ENCODE data around the gene SGCE.
A peak's percentile ranks its signal among the peaks of the same experiment; 100 is the strongest.

The SGCE gene

DNA sequence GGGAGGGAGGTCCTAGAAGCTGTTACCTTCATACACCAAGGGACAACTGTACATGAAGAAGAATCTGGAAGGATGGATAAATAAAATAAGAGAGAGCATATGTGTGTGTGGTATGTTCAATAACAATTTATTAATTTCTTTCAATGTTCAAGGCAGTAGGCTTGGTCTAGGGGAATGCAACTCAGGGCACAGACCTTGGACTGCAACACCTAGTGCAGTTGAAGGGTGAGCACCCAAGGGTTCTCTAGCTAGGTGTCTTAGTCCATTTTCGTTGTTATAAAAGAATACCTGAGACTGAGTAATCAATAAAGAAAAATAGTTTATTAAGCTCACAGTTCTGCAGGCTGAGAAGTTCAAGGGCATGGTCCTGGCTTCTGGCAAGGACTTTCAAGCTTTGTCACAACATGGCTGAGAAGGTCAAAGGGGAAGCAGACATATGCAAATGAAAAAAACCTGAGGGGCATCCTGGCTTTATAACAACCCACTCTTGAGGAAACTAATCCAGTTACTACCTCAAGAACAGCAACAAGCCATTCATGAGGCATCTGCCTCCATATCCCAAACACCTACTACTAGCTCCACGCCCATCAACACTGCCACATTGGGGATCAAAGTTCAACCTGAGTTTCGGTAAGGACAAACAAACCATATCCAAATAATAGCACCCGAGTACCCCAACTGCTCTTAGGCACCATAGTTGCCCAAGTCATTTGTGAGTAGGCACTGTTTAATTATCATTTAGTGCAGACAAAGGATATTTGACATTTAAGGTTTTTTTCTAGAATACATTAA, 15.7 kb upstream of the SGCE start:
- H3K27me3 ChIP-seq (ENCODE audit: insufficient read depth, low read length, poor library complexity, severe bottlenecking) = no peaks in the 10 kb centered on the region
- H2AFZ ChIP-seq (ENCODE audit: low read length) = no peak overlapping the region
- no peak overlapping the region for H3K4me3 ChIP-seq (ENCODE audit: low read length, poor library complexity, severe bottlenecking)
- no peaks in the 10 kb centered on the region for H3K36me3 ChIP-seq (ENCODE audit: insufficient read depth, low read length)
- no peak overlapping the region for H3K4me2 ChIP-seq (ENCODE audit: low read depth, low read length, poor library complexity, severe bottlenecking)
- H3K9ac ChIP-seq (ENCODE audit: low read depth, low read length, poor library complexity, severe bottlenecking) = no peak overlapping the region
- H3K79me2 ChIP-seq (ENCODE audit: insufficient read depth, low read length) = no peaks in the 10 kb centered on the region
- no peaks in the 10 kb centered on the region for H3K9me3 ChIP-seq (ENCODE audit: insufficient read depth, low read depth, low read length)
- no peaks in the 10 kb centered on the region for H3K9me2 ChIP-seq (replicated peaks; ENCODE audit: low read depth, low read length)
- no peaks in the 10 kb centered on the region for H4K20me1 ChIP-seq (ENCODE audit: insufficient read depth, low read length, poor library complexity, severe bottlenecking)
- no peaks in the 10 kb centered on the region for H3F3A ChIP-seq (ENCODE audit: low read depth)
- TF ChIP-seq, protein P1, sequence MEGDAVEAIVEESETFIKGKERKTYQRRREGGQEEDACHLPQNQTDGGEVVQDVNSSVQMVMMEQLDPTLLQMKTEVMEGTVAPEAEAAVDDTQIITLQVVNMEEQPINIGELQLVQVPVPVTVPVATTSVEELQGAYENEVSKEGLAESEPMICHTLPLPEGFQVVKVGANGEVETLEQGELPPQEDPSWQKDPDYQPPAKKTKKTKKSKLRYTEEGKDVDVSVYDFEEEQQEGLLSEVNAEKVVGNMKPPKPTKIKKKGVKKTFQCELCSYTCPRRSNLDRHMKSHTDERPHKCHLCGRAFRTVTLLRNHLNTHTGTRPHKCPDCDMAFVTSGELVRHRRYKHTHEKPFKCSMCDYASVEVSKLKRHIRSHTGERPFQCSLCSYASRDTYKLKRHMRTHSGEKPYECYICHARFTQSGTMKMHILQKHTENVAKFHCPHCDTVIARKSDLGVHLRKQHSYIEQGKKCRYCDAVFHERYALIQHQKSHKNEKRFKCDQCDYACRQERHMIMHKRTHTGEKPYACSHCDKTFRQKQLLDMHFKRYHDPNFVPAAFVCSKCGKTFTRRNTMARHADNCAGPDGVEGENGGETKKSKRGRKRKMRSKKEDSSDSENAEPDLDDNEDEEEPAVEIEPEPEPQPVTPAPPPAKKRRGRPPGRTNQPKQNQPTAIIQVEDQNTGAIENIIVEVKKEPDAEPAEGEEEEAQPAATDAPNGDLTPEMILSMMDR (conservative IDR thresholded peaks at IDR 0.05; ENCODE audit: low read length) = no peak
- TF ChIP-seq EZH2phosphoT487 (IDR thresholded peaks at IDR 0.05; ENCODE audit: borderline replicate concordance) = no peak
- H3K4me1 ChIP-seq (ENCODE audit: insufficient read depth, low read length, poor library complexity, severe bottlenecking) = peaks cover 6% of the 10 kb centered on the region

DNA sequence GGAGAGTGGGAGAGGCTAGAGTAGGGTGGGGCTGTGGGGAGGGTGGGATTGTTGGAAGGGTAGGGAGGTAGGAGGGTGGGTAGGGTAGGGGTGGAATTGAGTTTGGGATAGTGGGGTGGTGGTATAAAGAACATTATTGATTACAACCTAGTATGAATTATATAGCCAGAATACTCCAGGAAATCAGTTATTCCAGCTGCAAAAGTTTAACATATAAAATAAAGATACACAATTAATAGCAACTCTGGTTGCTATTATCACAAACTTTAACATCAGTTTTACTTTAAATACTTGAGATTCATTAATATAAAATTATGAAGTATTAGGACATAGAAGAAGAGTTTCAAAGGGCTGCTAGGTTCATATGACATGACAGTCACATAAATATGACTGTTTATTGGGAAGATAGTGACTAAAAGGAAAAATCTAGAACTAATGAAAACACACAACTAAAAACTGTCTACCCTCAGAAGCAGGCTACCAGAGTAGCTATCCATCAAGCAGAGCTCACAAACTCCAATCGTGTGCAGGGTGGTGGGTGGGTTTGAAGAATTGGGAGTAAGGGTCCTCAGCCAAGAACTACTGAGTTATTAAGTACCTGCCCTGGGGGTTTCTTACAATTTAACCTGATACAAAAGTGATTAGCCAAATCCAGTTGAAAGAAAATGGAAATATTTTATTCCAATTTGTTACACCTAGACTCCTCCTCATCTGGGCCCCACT, 14.0 kb upstream of the SGCE start:
- no peak overlapping the region for H3K4me3 ChIP-seq (ENCODE audit: low read length, poor library complexity, severe bottlenecking)
- H3K79me2 ChIP-seq (ENCODE audit: insufficient read depth, low read length) = no peaks in the 10 kb centered on the region
- no peaks in the 10 kb centered on the region for H4K20me1 ChIP-seq (ENCODE audit: insufficient read depth, low read length, poor library complexity, severe bottlenecking)
- H3K4me1 ChIP-seq (ENCODE audit: insufficient read depth, low read length, poor library complexity, severe bottlenecking) = peaks cover 7% of the 10 kb centered on the region
- H3F3A ChIP-seq (ENCODE audit: low read depth) = no peaks in the 10 kb centered on the region
- H3K27me3 ChIP-seq (ENCODE audit: insufficient read depth, low read length, poor library complexity, severe bottlenecking) = no peaks in the 10 kb centered on the region
- TF ChIP-seq, protein P1 (conservative IDR thresholded peaks at IDR 0.05; ENCODE audit: low read length) = no peak
- H2AFZ ChIP-seq (ENCODE audit: low read length) = no peak overlapping the region
- no peaks in the 10 kb centered on the region; the same call in 1 of the 2 replicates for H3K9me3 ChIP-seq (ENCODE audit: insufficient read depth, low read depth, low read length)
- no peaks in the 10 kb centered on the region for H3K9me2 ChIP-seq (replicated peaks; ENCODE audit: low read depth, low read length)
- H3K36me3 ChIP-seq (ENCODE audit: insufficient read depth, low read length) = no peaks in the 10 kb centered on the region
- H3K9ac ChIP-seq (ENCODE audit: low read depth, low read length, poor library complexity, severe bottlenecking) = no peak overlapping the region
- H3K4me2 ChIP-seq (ENCODE audit: low read depth, low read length, poor library complexity, severe bottlenecking) = no peak overlapping the region

DNA sequence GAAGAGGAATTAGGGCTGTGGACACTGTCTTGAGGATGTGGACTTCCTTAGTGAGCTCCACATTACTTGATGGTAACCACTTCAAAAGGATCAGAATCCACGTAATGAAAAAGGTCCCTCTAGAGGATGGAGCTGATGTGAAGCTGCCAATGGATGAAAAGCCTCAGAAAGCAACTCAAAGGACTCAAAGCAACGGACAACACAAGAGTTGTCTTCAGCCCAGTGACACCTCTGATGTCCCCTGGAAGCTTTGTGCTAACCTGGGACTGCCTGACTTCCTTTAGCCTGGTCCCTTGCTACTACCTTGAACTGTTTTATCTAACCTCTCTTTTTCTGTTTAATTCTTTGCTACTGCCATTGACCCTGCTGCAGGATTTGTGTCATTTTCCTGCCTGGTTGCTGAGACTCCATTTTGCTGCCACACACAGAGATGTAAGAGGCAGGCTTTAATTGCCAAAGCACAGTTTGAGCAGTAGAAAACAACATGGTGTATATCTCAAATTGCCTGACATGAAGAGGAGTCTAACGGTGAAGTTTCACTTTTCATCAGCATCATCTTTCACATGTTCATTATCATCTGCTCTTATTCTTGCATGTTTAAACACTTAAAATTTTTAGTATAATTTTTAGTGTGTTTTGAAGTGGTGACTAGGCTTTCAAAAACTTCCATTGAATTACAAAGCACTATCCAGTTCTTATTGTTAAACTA, 11.1 kb upstream of the SGCE start:
- H3K4me3 ChIP-seq (ENCODE audit: low read length, poor library complexity, severe bottlenecking) = no peak overlapping the region
- peaks cover 18% of the 10 kb centered on the region for H3K4me1 ChIP-seq (ENCODE audit: insufficient read depth, low read length, poor library complexity, severe bottlenecking)
- no peaks in the 10 kb centered on the region for H3K9me2 ChIP-seq (replicated peaks; ENCODE audit: low read depth, low read length)
- no peaks in the 10 kb centered on the region for H3F3A ChIP-seq (ENCODE audit: low read depth)
- H3K79me2 ChIP-seq (ENCODE audit: insufficient read depth, low read length) = no peaks in the 10 kb centered on the region
- H3K4me2 ChIP-seq (ENCODE audit: low read depth, low read length, poor library complexity, severe bottlenecking) = no peak overlapping the region
- no peaks in the 10 kb centered on the region; the same call in 1 of the 2 replicates for H3K9me3 ChIP-seq (ENCODE audit: insufficient read depth, low read depth, low read length)
- TF ChIP-seq, protein P1 (conservative IDR thresholded peaks at IDR 0.05; ENCODE audit: low read length) = 0 out of 2 replicates have a peak, but pooled peaks have one; percentile 11
- no peak for TF ChIP-seq EZH2phosphoT487 (IDR thresholded peaks at IDR 0.05; ENCODE audit: borderline replicate concordance)
- H3K36me3 ChIP-seq (ENCODE audit: insufficient read depth, low read length) = no peaks in the 10 kb centered on the region
- H3K27me3 ChIP-seq (ENCODE audit: insufficient read depth, low read length, poor library complexity, severe bottlenecking) = no peaks in the 10 kb centered on the region
- no peak overlapping the region for H2AFZ ChIP-seq (ENCODE audit: low read length)
- H4K20me1 ChIP-seq (ENCODE audit: insufficient read depth, low read length, poor library complexity, severe bottlenecking) = no peaks in the 10 kb centered on the region
- H3K9ac ChIP-seq (ENCODE audit: low read depth, low read length, poor library complexity, severe bottlenecking) = no peak overlapping the region

Data from Loucy (cell line).